Vagina (tissue), 2 donors: ENCODE results near the gene FAM72C. TPM values are rescaled to one million over a fixed set of nuclear protein-coding genes. Genes with fewer than 3 reads are reported as not detected.
"Not testable (repeated sequence)": the region's sequence is repeated elsewhere in the genome, so short reads cannot be mapped to it uniquely, and the experiment has no call there.

Experiments used
- DNase-seq, 2 donors: peaks; one replicate each; pipeline ENCODE4 v3.0.0-alpha.2; 2017; ENCODE audit errors: extremely low spot score in 2 of 2
- H3K27ac ChIP-seq: fragments of 200-600 bp; sonication (generic); one replicate; pipeline ENCODE4 v1.5.1; 2019
- H3K27me3 ChIP-seq: fragments of 200-600 bp; sonication (generic); one replicate; pipeline ENCODE4 v1.5.1; 2019
- H3K36me3 ChIP-seq, 2 donors: fragments of 200-600 bp; sonication (generic); one replicate each; pipeline ENCODE4 v1.5.1; 2017 to 2019
- H3K4me1 ChIP-seq: fragments of 200-600 bp; sonication (generic); one replicate; pipeline ENCODE4 v1.5.1; 2019
- H3K4me3 ChIP-seq, 2 donors: fragments of 200-600 bp; sonication (generic); 1 replicate in 1 of 2; 2 replicates in 1 of 2; pipeline ENCODE4 v1.5.1; 2016 to 2019
- H3K9me3 ChIP-seq: fragments of 200-600 bp; sonication (generic); one replicate; pipeline ENCODE4 v1.5.1; 2019
- intact Hi-C: fragments of 100-400 bp; cut with DNase I; formaldehyde crosslinking; loops from one replicate; pipeline ENCODE4 v1.15.1; 2023
- total RNA-seq: library from RNA; depleted of rRNA; stranded (reverse); fragments of >200 nt; gene quantifications from one replicate; pipeline ENCODE4 v1.2.3, GENCODE V29; 2016

Gene FAM72C
- total RNA-seq, 1 donor from 2014 or later: 0.49 TPM

GRCh38 chr1:143996020-143996419 is 24.2 kb upstream of the FAM72C start:
- H3K4me1 ChIP-seq, H3K4me3 ChIP-seq, H3K9me3 ChIP-seq, H3K27ac ChIP-seq, H3K27me3 ChIP-seq, intact Hi-C loops, H3K36me3 ChIP-seq, DNase-seq: not testable (repeated sequence)

GRCh38 chr1:143993301-143993907 is 21.6 kb upstream of the FAM72C start:
- intact Hi-C loops, DNase-seq, H3K27ac ChIP-seq, H3K27me3 ChIP-seq, H3K9me3 ChIP-seq, H3K36me3 ChIP-seq, H3K4me3 ChIP-seq, H3K4me1 ChIP-seq: not testable (repeated sequence)

GRCh38 chr1:143990699-143991098 is 18.9 kb upstream of the FAM72C start:
- H3K9me3 ChIP-seq, H3K4me1 ChIP-seq, H3K27ac ChIP-seq, intact Hi-C loops, DNase-seq, H3K36me3 ChIP-seq, H3K27me3 ChIP-seq, H3K4me3 ChIP-seq: not testable (repeated sequence)

GRCh38 chr1:143989719-143990118 is 17.9 kb upstream of the FAM72C start:
- DNase-seq, H3K9me3 ChIP-seq, intact Hi-C loops: not testable (repeated sequence)

GRCh38 chr1:143989427-143989712 is 17.6 kb upstream of the FAM72C start:
- H3K27ac ChIP-seq, H3K4me1 ChIP-seq, intact Hi-C loops, H3K27me3 ChIP-seq, H3K9me3 ChIP-seq, DNase-seq, H3K4me3 ChIP-seq, H3K36me3 ChIP-seq: not testable (repeated sequence)

More at GRCh38 chr1:143989719-143990118, 17.9 kb upstream of the FAM72C start:
- not testable (repeated sequence) for H3K36me3 ChIP-seq, H3K27me3 ChIP-seq, H3K4me1 ChIP-seq, H3K4me3 ChIP-seq, H3K27ac ChIP-seq

- DNase-seq: not testable (repeated sequence)
Observed at GRCh38 chr1:143988602-143989426, 17.0 kb upstream of the FAM72C start.

GRCh38 chr1:143987868-143988267 is 16.1 kb upstream of the FAM72C start:
- intact Hi-C loops, H3K4me1 ChIP-seq, H3K4me3 ChIP-seq, H3K27me3 ChIP-seq, H3K27ac ChIP-seq, DNase-seq, H3K36me3 ChIP-seq, H3K9me3 ChIP-seq: not testable (repeated sequence)

More at GRCh38 chr1:143988602-143989426, 17.0 kb upstream of the FAM72C start:
- H3K4me3 ChIP-seq, H3K27ac ChIP-seq, intact Hi-C loops, H3K27me3 ChIP-seq, H3K36me3 ChIP-seq, H3K4me1 ChIP-seq, H3K9me3 ChIP-seq: not testable (repeated sequence)

GRCh38 chr1:143984721-143985473 is 13.1 kb upstream of the FAM72C start:
- H3K4me3 ChIP-seq, H3K4me1 ChIP-seq, intact Hi-C loops, H3K27ac ChIP-seq, H3K27me3 ChIP-seq, H3K36me3 ChIP-seq, DNase-seq, H3K9me3 ChIP-seq: not testable (repeated sequence)

GRCh38 chr1:143974416-143974815 is 2.6 kb upstream of the FAM72C start:
- H3K27ac ChIP-seq, intact Hi-C loops, H3K9me3 ChIP-seq, H3K36me3 ChIP-seq, H3K4me1 ChIP-seq, H3K27me3 ChIP-seq: not testable (repeated sequence)
- peak overlapping the region; percentile 30 to 35 for H3K4me3 ChIP-seq
- peak in 1 of 2 donors; percentile 5 for DNase-seq

- DNase-seq, H3K27ac ChIP-seq, H3K9me3 ChIP-seq, H3K4me1 ChIP-seq, H3K36me3 ChIP-seq, H3K27me3 ChIP-seq, intact Hi-C loops: not testable (repeated sequence)
- H3K4me3 ChIP-seq: peak overlapping the region; percentile 30 to 35
Observed at GRCh38 chr1:143973876-143974414, 2.2 kb upstream of the FAM72C start.

- intact Hi-C loops: not testable (repeated sequence)
Observed at GRCh38 chr1:143972753-143973326, 1.1 kb upstream of the FAM72C start.

GRCh38 chr1:143965860-143966259 is 5.9 kb downstream of the FAM72C start:
- H3K36me3 ChIP-seq, H3K27ac ChIP-seq, H3K4me1 ChIP-seq, H3K9me3 ChIP-seq, H3K27me3 ChIP-seq, H3K4me3 ChIP-seq, DNase-seq, intact Hi-C loops: not testable (repeated sequence)

More at GRCh38 chr1:143972753-143973326, 1.1 kb upstream of the FAM72C start:
- H3K27me3 ChIP-seq, H3K27ac ChIP-seq, H3K4me1 ChIP-seq, DNase-seq, H3K4me3 ChIP-seq, H3K9me3 ChIP-seq, H3K36me3 ChIP-seq: not testable (repeated sequence)

GRCh38 chr1:143964294-143964693 is 7.5 kb downstream of the FAM72C start:
- DNase-seq, intact Hi-C loops, H3K27me3 ChIP-seq: not testable (repeated sequence)

More at GRCh38 chr1:143964294-143964693, 7.5 kb downstream of the FAM72C start:
- H3K9me3 ChIP-seq, H3K4me1 ChIP-seq, H3K4me3 ChIP-seq, H3K36me3 ChIP-seq, H3K27ac ChIP-seq: not testable (repeated sequence)
